Lower leg skin (tissue), 4 donors: ENCODE measurements around the gene TLE4. TPM values are rescaled to one million over a fixed set of nuclear protein-coding genes. Genes with fewer than 3 reads are reported as not detected.
"Not testable (repeated sequence)": the region's sequence is repeated elsewhere in the genome, so short reads cannot be mapped to it uniquely, and the experiment has no call there.

Source experiments
- DNase-seq, 2 donors: peaks; one replicate each; pipeline ENCODE4 v3.0.0-alpha.2; 2019; ENCODE audit warnings: low spot score in 2 of 2
- H3K4me3 ChIP-seq: fragments of 200-600 bp; sonication (generic); 2 replicates; pipeline ENCODE4 v1.5.1; 2017; ENCODE audit warnings: mild to moderate bottlenecking, low read depth; ENCODE audit not compliant: poor library complexity, severe bottlenecking
- POLR2A ChIP-seq, 2 donors: fragments of 450-650 bp; IDR thresholded peaks; one replicate each; pipeline ENCODE4 v1.6.1; 2016 to 2017; ENCODE audit warnings: antibody characterized with exemption in 2 of 2, mild to moderate bottlenecking in 1 of 2, moderate library complexity in 1 of 2
- WGBS, 2 donors: methylation state at CpG; one replicate each; pipeline ENCODE4 v1.1.5; 2018; 5-methylcytosine and 5-hydroxymethylcytosine counted together
- intact Hi-C: fragments of 100-400 bp; cut with DNase I; formaldehyde crosslinking; loops from one replicate; pipeline ENCODE4 v1.15.0; 2023; ENCODE audit warnings: low total_unique reads
- total RNA-seq, 4 donors: library from RNA; depleted of rRNA; stranded (reverse); fragments of >200 nt; gene quantifications; one replicate each; pipeline ENCODE4 v1.1.0, GENCODE V29; 2016
- TF ChIP-seq, protein P1 (sequence below), 3 donors: fragments of 450-650 bp; IDR thresholded peaks; one replicate each; pipeline ENCODE4 v1.5.1; 2016; ENCODE audit warnings: antibody characterized with exemption in 3 of 3, mild to moderate bottlenecking in 3 of 3, moderate library complexity in 2 of 3

TLE4 gene
- total RNA-seq, 4 donors from 2014 or later: 46.8 to 97.9 (median 54.1) TPM

- 88 to 90% methylated on average over 5 of the region's 5 CpGs for WGBS, 2 donors
- no peak for DNase-seq
- no peak overlapping the region for H3K4me3 ChIP-seq
- no peak for TF ChIP-seq POLR2A (IDR thresholded peaks at IDR 0.05)
- TF ChIP-seq, protein P1, sequence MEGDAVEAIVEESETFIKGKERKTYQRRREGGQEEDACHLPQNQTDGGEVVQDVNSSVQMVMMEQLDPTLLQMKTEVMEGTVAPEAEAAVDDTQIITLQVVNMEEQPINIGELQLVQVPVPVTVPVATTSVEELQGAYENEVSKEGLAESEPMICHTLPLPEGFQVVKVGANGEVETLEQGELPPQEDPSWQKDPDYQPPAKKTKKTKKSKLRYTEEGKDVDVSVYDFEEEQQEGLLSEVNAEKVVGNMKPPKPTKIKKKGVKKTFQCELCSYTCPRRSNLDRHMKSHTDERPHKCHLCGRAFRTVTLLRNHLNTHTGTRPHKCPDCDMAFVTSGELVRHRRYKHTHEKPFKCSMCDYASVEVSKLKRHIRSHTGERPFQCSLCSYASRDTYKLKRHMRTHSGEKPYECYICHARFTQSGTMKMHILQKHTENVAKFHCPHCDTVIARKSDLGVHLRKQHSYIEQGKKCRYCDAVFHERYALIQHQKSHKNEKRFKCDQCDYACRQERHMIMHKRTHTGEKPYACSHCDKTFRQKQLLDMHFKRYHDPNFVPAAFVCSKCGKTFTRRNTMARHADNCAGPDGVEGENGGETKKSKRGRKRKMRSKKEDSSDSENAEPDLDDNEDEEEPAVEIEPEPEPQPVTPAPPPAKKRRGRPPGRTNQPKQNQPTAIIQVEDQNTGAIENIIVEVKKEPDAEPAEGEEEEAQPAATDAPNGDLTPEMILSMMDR (IDR thresholded peaks at IDR 0.05): no peak
- intact Hi-C loops: no loop called here
These were observed 28.7 kb downstream of the TLE4 start for GRCh38 chr9:79600466-79600865.

DNA sequence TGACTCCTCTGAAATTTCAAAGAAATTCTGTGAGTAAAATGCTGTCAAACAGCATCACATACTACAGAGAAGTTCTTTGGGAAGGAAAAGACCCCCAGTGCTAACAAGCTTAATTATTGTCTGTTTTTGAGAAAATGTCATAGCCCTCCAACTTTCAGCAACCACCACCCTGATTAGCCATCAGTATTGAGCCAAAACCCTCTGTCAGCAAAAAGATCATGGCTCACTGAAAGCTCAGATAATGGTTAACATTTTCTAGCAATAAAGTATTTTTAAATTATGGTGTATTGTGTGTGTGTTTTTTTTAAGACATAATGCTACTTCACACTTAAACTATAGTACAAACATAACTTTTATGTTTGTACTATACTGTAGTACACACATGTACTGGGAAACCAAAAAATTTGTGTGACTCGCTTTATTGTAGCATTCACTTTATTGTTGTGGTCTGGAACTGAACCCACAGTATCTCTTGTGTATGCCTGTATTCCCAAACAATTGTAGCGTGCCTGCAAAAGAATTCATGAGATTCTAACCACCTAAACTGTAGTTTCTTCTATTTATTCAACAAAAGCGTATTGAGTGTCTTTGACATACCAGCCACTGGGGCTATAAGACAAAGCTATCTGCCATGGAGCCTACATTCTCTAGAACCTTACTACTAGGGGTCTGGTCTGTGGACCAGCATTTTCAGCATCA, 31.6 kb downstream of the TLE4 start:
- no peak overlapping the region for H3K4me3 ChIP-seq
- intact Hi-C loops: no loop called here
- TF ChIP-seq, protein P1 (IDR thresholded peaks at IDR 0.05): no peak
- TF ChIP-seq POLR2A (IDR thresholded peaks at IDR 0.05): no peak
- DNase-seq: no peak
- 92 to 93% methylated on average over 3 of the region's 3 CpGs for WGBS, 2 donors

DNA sequence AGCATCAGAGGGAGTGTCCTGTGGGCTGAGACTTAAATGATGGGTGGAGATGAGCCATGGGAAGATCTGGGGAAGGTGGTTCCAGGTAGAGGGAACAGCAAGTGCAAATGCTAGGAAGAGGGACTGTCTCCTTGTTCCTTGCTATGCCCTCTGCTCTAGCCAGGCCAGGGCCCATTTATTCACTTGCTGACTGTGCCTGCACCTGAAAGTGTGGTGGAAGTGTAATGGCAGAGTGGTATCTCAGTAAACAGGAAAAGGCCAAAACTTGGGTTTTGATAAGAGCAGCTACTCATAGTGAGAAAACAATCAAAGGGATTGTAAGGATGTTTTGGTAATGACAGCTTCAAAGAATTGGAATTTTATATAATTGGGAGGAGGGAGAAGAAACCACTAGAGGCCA, 32.4 kb downstream of the TLE4 start:
- TF ChIP-seq, protein P1 (IDR thresholded peaks at IDR 0.05): no peak
- no peak for TF ChIP-seq POLR2A (IDR thresholded peaks at IDR 0.05)
- DNase-seq: no peak
- H3K4me3 ChIP-seq: no peak overlapping the region
- intact Hi-C loops: no loop called here

DNA sequence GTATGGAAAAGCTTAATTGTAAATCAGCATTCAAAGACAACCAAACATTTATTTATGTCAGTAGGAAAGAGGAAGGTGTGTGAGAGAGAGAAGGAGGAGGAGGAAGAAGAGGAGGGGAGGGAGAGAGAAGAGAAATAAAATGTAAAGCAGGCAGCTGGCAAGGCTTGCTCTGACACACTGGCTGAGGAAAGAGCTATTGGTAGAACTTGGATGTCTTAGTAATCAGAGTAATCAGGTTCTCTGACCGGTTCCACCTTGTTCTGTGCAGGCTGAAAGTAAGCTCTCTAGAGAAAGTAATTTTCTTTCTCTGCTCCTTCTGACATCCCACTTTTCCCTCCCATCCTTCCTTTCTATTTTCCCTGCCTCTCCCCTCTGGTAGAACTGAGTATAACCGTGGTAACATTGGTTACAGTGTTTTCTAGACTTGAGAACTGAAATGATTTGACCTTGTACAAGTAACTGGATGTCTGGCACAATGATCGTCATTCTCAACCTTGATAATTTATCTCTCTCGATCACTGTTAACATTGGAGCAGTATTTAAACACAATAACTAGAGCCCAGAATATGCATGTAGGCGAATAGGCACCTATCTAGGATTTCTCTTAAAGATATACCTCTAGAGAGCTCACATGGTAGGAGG, 33.3 kb downstream of the TLE4 start:
- intact Hi-C loops: no loop called here
- DNase-seq: no peak
- 56 to 57% methylated on average over 5 of the region's 5 CpGs for WGBS, 2 donors
- TF ChIP-seq, protein P1 (IDR thresholded peaks at IDR 0.05): no peak
- TF ChIP-seq POLR2A (IDR thresholded peaks at IDR 0.05): no peak
- no peak overlapping the region for H3K4me3 ChIP-seq

DNA sequence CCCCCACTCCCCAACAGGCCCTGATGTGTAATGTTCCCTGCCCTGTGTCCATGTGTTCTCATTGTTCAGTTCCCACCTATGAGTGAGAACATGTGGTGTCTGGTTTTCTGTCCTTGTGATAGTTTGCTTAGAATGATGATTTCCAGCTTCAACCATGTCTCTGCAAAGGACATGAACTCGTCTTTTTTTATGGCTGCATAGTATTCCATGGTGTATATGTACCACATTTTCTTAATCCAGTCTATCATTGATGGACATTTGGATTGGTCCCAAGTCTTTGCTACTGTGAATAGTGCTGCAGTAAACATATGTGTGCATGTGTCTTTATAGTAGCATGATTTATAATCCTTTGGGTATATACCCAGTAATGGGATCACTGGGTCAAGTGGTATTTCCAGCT, 34.8 kb downstream of the TLE4 start:
- H3K4me3 ChIP-seq, intact Hi-C loops, DNase-seq: not testable (repeated sequence)
- WGBS, 2 donors: 87 to 92% methylated on average over 1 of the region's 1 CpG

- intact Hi-C loops: no loop called here
- TF ChIP-seq, protein P1 (IDR thresholded peaks at IDR 0.05): no peak
- TF ChIP-seq POLR2A (IDR thresholded peaks at IDR 0.05): no peak
- WGBS, 2 donors: 90% methylated on average over 1 of the region's 1 CpG
- no peak overlapping the region for H3K4me3 ChIP-seq
- no peak for DNase-seq
These were observed 37.8 kb downstream of the TLE4 start for GRCh38 chr9:79609468-79610018.
